ENCODE data around the gene MRPS27. TPM values are rescaled to one million over a fixed set of nuclear protein-coding genes. Genes with fewer than 3 reads are reported as not detected.

Gene MRPS27
- total and polyA plus RNA-seq, 2 of the 4 experiments (the other 2 are of a cell fraction) = 46.9 to 90.5 TPM

DNA sequence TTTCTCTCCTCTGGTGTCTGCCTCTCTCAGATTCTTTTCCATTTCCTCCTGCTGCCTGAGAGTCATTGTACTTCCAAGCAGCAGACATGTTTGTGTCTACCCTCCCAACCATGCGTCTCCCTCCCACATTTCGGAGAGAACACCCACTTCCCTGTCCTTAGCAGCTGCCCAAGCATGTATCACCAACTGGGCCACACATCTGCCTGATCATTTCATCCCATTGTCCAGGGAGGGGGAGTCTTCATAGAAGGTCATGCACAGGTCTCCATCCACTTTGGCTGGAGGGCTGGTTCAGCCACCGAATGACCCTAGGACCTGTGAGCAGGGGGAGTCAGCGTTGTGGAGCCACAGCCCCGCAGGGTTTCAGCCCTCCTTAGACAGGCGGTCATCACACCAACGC is 137.4 kb downstream of the MRPS27 start:
- WGBS, 2 experiments (ENCODE audit: extremely low coverage in 2 of 2, insufficient read length in 1 of 2) = no CpG with 5 or more reads among the region's 7 CpGs
- DNase-seq (no peak), ATAC-seq (ENCODE audit: low read depth) (no peak)
- H2AK5ac ChIP-seq (ENCODE audit: low read depth, low read length) = no peak overlapping the region
- no peak overlapping the region for H2BK15ac ChIP-seq (ENCODE audit: low read depth, low read length)
- H3K9ac ChIP-seq (ENCODE audit: low read depth, low read length) = no peak overlapping the region
- H3K18ac ChIP-seq (ENCODE audit: low read depth, low read length) = no peak overlapping the region
- H3K27me3 ChIP-seq (ENCODE audit: control insufficient read depth, insufficient read depth, low read length) = no peaks in the 10 kb centered on the region
- in situ Hi-C loops (cut with MboI; ENCODE audit: low sequenced_read_pairs) = no loop called here
- H3K9me1 ChIP-seq (ENCODE audit: insufficient read depth, low read length) = peaks cover 36% of the 10 kb centered on the region
- H3K4me2 ChIP-seq (ENCODE audit: low read depth, low read length) = no peak overlapping the region
- H3K79me1 ChIP-seq (ENCODE audit: low read depth in 1 of 2, low read length in 2 of 2) = peaks cover 55 to 88% of the 10 kb centered on the region in 2 experiments
- no peak overlapping the region; a peak in 1 of 4 replicates for H4K8ac ChIP-seq (ENCODE audit: low read depth in 2 of 2, low read length in 2 of 2)
- POLR2A ChIA-PET (ENCODE audit: unreplicated experiment) = no interaction called here
- H3K23ac ChIP-seq (ENCODE audit: low read depth, low read length) = no peak overlapping the region
- H2AFZ ChIP-seq (replicated peaks; ENCODE audit: low read length, poor library complexity) = no peak overlapping the region
- TF ChIP-seq MAZ (IDR thresholded peaks at IDR 0.05; ENCODE audit: borderline replicate concordance, low read depth, low read length) (no peak), MAFK (IDR thresholded peaks at IDR 0.05; ENCODE audit: low read depth, low read length) (no peak), POLR2A (IDR thresholded peaks at IDR 0.05; ENCODE audit: low read depth, low read length) (no peak)
- TF ChIP-seq, protein P1, sequence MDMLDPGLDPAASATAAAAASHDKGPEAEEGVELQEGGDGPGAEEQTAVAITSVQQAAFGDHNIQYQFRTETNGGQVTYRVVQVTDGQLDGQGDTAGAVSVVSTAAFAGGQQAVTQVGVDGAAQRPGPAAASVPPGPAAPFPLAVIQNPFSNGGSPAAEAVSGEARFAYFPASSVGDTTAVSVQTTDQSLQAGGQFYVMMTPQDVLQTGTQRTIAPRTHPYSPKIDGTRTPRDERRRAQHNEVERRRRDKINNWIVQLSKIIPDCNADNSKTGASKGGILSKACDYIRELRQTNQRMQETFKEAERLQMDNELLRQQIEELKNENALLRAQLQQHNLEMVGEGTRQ (IDR thresholded peaks at IDR 0.05; ENCODE audit: low read depth, low read length) = no peak
- TF ChIP-seq, protein P2, sequence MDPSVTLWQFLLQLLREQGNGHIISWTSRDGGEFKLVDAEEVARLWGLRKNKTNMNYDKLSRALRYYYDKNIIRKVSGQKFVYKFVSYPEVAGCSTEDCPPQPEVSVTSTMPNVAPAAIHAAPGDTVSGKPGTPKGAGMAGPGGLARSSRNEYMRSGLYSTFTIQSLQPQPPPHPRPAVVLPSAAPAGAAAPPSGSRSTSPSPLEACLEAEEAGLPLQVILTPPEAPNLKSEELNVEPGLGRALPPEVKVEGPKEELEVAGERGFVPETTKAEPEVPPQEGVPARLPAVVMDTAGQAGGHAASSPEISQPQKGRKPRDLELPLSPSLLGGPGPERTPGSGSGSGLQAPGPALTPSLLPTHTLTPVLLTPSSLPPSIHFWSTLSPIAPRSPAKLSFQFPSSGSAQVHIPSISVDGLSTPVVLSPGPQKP (IDR thresholded peaks at IDR 0.05; ENCODE audit: borderline replicate concordance, low read depth, low read length) = no peak
- TF ChIP-seq, protein P3, sequence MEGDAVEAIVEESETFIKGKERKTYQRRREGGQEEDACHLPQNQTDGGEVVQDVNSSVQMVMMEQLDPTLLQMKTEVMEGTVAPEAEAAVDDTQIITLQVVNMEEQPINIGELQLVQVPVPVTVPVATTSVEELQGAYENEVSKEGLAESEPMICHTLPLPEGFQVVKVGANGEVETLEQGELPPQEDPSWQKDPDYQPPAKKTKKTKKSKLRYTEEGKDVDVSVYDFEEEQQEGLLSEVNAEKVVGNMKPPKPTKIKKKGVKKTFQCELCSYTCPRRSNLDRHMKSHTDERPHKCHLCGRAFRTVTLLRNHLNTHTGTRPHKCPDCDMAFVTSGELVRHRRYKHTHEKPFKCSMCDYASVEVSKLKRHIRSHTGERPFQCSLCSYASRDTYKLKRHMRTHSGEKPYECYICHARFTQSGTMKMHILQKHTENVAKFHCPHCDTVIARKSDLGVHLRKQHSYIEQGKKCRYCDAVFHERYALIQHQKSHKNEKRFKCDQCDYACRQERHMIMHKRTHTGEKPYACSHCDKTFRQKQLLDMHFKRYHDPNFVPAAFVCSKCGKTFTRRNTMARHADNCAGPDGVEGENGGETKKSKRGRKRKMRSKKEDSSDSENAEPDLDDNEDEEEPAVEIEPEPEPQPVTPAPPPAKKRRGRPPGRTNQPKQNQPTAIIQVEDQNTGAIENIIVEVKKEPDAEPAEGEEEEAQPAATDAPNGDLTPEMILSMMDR (conservative IDR thresholded peaks at IDR 0.05; ENCODE audit: low read depth, low read length) = no peak
- no peaks in the 10 kb centered on the region for H3K9me3 ChIP-seq (ENCODE audit: control insufficient read depth, insufficient read depth, low read length)
- dilution Hi-C loops (cut with HindIII; ENCODE audit: low sequenced_read_pairs, unreplicated experiment) = no loop called here
- 0 out of 2 replicates have a peak, but pooled peaks cover 8% of the 10 kb centered on the region for H4K20me1 ChIP-seq (ENCODE audit: insufficient read depth, low read length)
- 0 out of 2 replicates have a peak overlapping the region, but pooled peaks have one; percentile 19 for H4K91ac ChIP-seq (ENCODE audit: insufficient read depth, low read depth, low read length)
- no peak overlapping the region for H3K27ac ChIP-seq (ENCODE audit: insufficient read depth, low read length)
- H2BK5ac ChIP-seq (ENCODE audit: low read depth, low read length, poor library complexity, severe bottlenecking) = no peak overlapping the region
- no peak overlapping the region for H2BK120ac ChIP-seq (ENCODE audit: low read depth, low read length)
- CTCF ChIA-PET = no interaction called here
- peaks cover 38% of the 10 kb centered on the region for H3K36me3 ChIP-seq (ENCODE audit: control insufficient read depth, insufficient read depth, low read length)
- no TSS peak for BruUV-seq (replicated peaks)
- no peak overlapping the region for H3K4ac ChIP-seq (ENCODE audit: low read depth, low read length)
- no peak overlapping the region for H3K4me3 ChIP-seq (ENCODE audit: insufficient read depth, low read depth, low read length)
- H2AK9ac ChIP-seq (replicated peaks; ENCODE audit: low read depth, low read length, poor library complexity) = no peak overlapping the region
- intact Hi-C loops (cut with micrococcal nuclease) = no loop called here
- no peak overlapping the region for H2BK20ac ChIP-seq (ENCODE audit: low read depth, low read length)
- H3K56ac ChIP-seq (ENCODE audit: extremely low read depth, insufficient read depth, low read length) = no peak overlapping the region
- peaks cover 22% of the 10 kb centered on the region for H3K4me1 ChIP-seq (ENCODE audit: control insufficient read depth, insufficient read depth, low read length)
- H3K14ac ChIP-seq (replicated peaks; ENCODE audit: low read depth, low read length) = peak overlapping the region; percentile 63; the same call in 1 of the 2 replicates
- no peak overlapping the region for H4K5ac ChIP-seq (ENCODE audit: low read depth, low read length)
